AG04449 (cell line): Measurements from ENCODE around the gene DGUOK.

Experiments
- CTCF ChIA-PET: fragments of 350-600 bp; formaldehyde crosslinking; extraction: SDS; loops from one replicate; lab custom pipeline; 2021; ENCODE audit warnings: antibody characterized with exemption; lab: Yijun Ruan, JAX
- POLR2A ChIA-PET: fragments of 400-600, 350-600 bp; formaldehyde crosslinking; extraction: SDS; loops from one replicate; lab custom pipeline; 2020; ENCODE audit warnings: antibody characterized with exemption, inconsistent platforms; lab: Yijun Ruan, JAX
- DNase-seq: peaks from one replicate; pipeline ENCODE4 v3.0.0-alpha.2; 2010; ENCODE audit warnings: low read depth, low spot score
- H3K4me3 ChIP-seq: 2 replicates; pipeline ENCODE4 v1.5.1; 2011; ENCODE audit warnings: low read depth, mild to moderate bottlenecking, control low read depth, low read length
- CTCF ChIP-seq: IDR thresholded peaks from one replicate; pipeline ENCODE4 v1.5.1; 2011; ENCODE audit warnings: mild to moderate bottlenecking, moderate library complexity, low read length, control low read depth, inconsistent platforms; ENCODE audit not compliant: insufficient read depth; ENCODE audit errors: missing control alignments

Gene DGUOK

GRCh38 chr2:74000666-74001065, 74.0 kb downstream of the DGUOK start:
- no peak overlapping the region for H3K4me3 ChIP-seq
- no peak for DNase-seq
- CTCF ChIA-PET: interaction anchor here (0.8 to 1.3 kb wide), 2 partner anchors 13 to 120 kb away, joined by 3 to 4 read pairs; no protein-coding TSS in a partner anchor
- POLR2A ChIA-PET: interaction anchor here (0.6 kb wide), 1 partner anchor 62 kb away, joined by 3 read pairs; no protein-coding TSS in a partner anchor
- no peak for TF ChIP-seq CTCF

- ChIA-PET POLR2A (interaction anchor here (0.7 kb wide), 1 partner anchor 25 kb away, joined by 3 read pairs; no protein-coding TSS in a partner anchor), CTCF (interaction anchor here (1.1 to 1.6 kb wide), 3 partner anchors 9 to 120 kb away, joined by 3 to 4 read pairs (median 3); no protein-coding TSS in a partner anchor)
- TF ChIP-seq CTCF: no peak
- DNase-seq: no peak
- no peak overlapping the region for H3K4me3 ChIP-seq
Observed at GRCh38 chr2:74001121-74001520, 74.4 kb downstream of the DGUOK start.

GRCh38 chr2:74001781-74002504, 75.3 kb downstream of the DGUOK start:
- CTCF ChIA-PET: interaction anchor here (0.7 to 1.6 kb wide), 3 partner anchors 8 to 24 kb away, joined by 3 read pairs; no protein-coding TSS in a partner anchor
- peak overlapping the region; percentile 78 for H3K4me3 ChIP-seq
- no peak for TF ChIP-seq CTCF
- POLR2A ChIA-PET: interaction anchor here (0.7 to 1.3 kb wide), 3 partner anchors 14 to 119 kb away, joined by 3 to 5 read pairs (median 3); no protein-coding TSS in a partner anchor
- no peak for DNase-seq

GRCh38 chr2:74002505-74003421, 76.1 kb downstream of the DGUOK start:
- peak overlapping the region; percentile 78 for H3K4me3 ChIP-seq
- ChIA-PET CTCF (interaction anchor here (0.7 to 2.0 kb wide), 5 partner anchors 7 to 332 kb away, joined by 3 to 6 read pairs (median 3); no protein-coding TSS in a partner anchor), POLR2A (interaction anchor here (0.8 to 1.5 kb wide), 4 partner anchors 10 to 118 kb away, joined by 3 to 8 read pairs (median 4); no protein-coding TSS in a partner anchor)
- no peak for DNase-seq
- peak; percentile 23 for TF ChIP-seq CTCF

GRCh38 chr2:74003494-74004211, 77.0 kb downstream of the DGUOK start:
- ChIA-PET POLR2A (interaction anchor here (0.8 to 1.5 kb wide), 4 partner anchors 9 to 117 kb away, joined by 3 to 8 read pairs (median 4); no protein-coding TSS in a partner anchor), CTCF (interaction anchor here (1.1 to 2.0 kb wide), 4 partner anchors 10 to 331 kb away, joined by 3 to 6 read pairs (median 4); no protein-coding TSS in a partner anchor)
- H3K4me3 ChIP-seq: peak overlapping the region; percentile 78
- no peak for TF ChIP-seq CTCF
- no peak for DNase-seq
